ENCODE data around the gene NPHP1. TPM values are rescaled to one million over a fixed set of nuclear protein-coding genes. Genes with fewer than 3 reads are reported as not detected.

NPHP1 gene
- total RNA-seq, 1 experiment from 2014 or later, result 3.1 TPM

GRCh38 chr2:110130757-110131156, 74.1 kb downstream of the NPHP1 start:
- no TSS peak for BruUV-seq (replicated peaks)
- no peak for DNase-seq
- TF ChIP-seq, protein P1, sequence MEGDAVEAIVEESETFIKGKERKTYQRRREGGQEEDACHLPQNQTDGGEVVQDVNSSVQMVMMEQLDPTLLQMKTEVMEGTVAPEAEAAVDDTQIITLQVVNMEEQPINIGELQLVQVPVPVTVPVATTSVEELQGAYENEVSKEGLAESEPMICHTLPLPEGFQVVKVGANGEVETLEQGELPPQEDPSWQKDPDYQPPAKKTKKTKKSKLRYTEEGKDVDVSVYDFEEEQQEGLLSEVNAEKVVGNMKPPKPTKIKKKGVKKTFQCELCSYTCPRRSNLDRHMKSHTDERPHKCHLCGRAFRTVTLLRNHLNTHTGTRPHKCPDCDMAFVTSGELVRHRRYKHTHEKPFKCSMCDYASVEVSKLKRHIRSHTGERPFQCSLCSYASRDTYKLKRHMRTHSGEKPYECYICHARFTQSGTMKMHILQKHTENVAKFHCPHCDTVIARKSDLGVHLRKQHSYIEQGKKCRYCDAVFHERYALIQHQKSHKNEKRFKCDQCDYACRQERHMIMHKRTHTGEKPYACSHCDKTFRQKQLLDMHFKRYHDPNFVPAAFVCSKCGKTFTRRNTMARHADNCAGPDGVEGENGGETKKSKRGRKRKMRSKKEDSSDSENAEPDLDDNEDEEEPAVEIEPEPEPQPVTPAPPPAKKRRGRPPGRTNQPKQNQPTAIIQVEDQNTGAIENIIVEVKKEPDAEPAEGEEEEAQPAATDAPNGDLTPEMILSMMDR (IDR thresholded peaks at IDR 0.05; ENCODE audit: insufficient read depth in 1 of 2, low read depth in 1 of 2, low read length in 1 of 2, severe bottlenecking in 1 of 2, unreplicated experiment in 1 of 2), result no peak
- intact Hi-C loops (cut with micrococcal nuclease; ENCODE audit: unreplicated experiment), result no loop called here
- H3K36me3 ChIP-seq (ENCODE audit: control insufficient read depth, insufficient read depth, low read length), result no peaks in the 10 kb centered on the region
- Mint-ChIP-seq H3K4me1 (ENCODE audit: low read depth, unreplicated experiment) (no peaks in the 10 kb centered on the region), H3K27me3 (ENCODE audit: insufficient read depth, unreplicated experiment) (no peaks in the 10 kb centered on the region), H3K27ac (ENCODE audit: unreplicated experiment) (no peak overlapping the region), H3K9me3 (ENCODE audit: unreplicated experiment) (peaks cover 11% of the 10 kb centered on the region), H3K36me3 (ENCODE audit: insufficient read depth, unreplicated experiment) (no peaks in the 10 kb centered on the region), H3K4me3 (ENCODE audit: unreplicated experiment) (no peak overlapping the region)
- ChIA-PET POLR2A (no interaction called here), CTCF (no interaction called here)
- H3K4me3 ChIP-seq (ENCODE audit: low read depth, low read length), result no peak overlapping the region
- peaks cover 6% of the 10 kb centered on the region; the same call in 1 of the 2 replicates for H3K4me1 ChIP-seq
- H3K9me3 ChIP-seq, result peaks cover 15% of the 10 kb centered on the region; the same call in 1 of the 2 replicates
- no peaks in the 10 kb centered on the region for H3K27me3 ChIP-seq (replicated peaks; ENCODE audit: control insufficient read depth, insufficient read depth, low read length)

DNA sequence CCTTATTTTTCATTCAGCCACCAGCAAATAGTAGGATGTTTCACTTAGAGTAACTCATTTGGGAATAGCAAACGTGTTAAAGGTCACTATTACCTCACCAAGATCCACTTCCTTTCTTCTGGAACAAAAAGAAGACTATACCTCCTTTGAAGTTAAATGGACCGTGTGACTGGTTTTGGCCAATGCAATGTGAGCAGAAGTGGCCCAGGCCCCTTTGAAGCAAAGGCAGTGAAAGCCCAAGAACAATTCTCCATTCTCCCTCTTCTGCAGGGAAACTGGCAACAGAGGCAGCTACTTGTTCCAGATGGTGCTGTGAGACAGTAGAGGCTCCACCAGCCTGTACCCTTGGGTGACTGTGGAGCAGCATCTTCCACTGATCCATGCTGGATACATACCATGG, 77.9 kb downstream of the NPHP1 start:
- Histone ChIP-seq H3K36me3 (ENCODE audit: control insufficient read depth, insufficient read depth, low read length) (no peaks in the 10 kb centered on the region), H3K27me3 (replicated peaks; ENCODE audit: control insufficient read depth, insufficient read depth, low read length) (no peaks in the 10 kb centered on the region), H3K4me3 (ENCODE audit: low read depth, low read length) (no peak overlapping the region), H3K4me1 (peaks cover 6% of the 10 kb centered on the region; the same call in 1 of the 2 replicates), H3K9me3 (no peaks in the 10 kb centered on the region)
- H3K36me3 Mint-ChIP-seq (ENCODE audit: insufficient read depth, unreplicated experiment), result no peaks in the 10 kb centered on the region
- no peaks in the 10 kb centered on the region for H3K27me3 Mint-ChIP-seq (ENCODE audit: insufficient read depth, unreplicated experiment)
- H3K9me3 Mint-ChIP-seq (ENCODE audit: unreplicated experiment), result no peaks in the 10 kb centered on the region
- intact Hi-C loops (cut with micrococcal nuclease; ENCODE audit: unreplicated experiment), result no loop called here
- ChIA-PET CTCF (no interaction called here), POLR2A (no interaction called here)
- no peak for DNase-seq
- no TSS peak for BruUV-seq (replicated peaks)
- no peak overlapping the region for H3K4me3 Mint-ChIP-seq (ENCODE audit: unreplicated experiment)
- no peak overlapping the region for H3K27ac Mint-ChIP-seq (ENCODE audit: unreplicated experiment)
- TF ChIP-seq, protein P1 (IDR thresholded peaks at IDR 0.05; ENCODE audit: insufficient read depth in 1 of 2, low read depth in 1 of 2, low read length in 1 of 2, severe bottlenecking in 1 of 2, unreplicated experiment in 1 of 2), result no peak
- H3K4me1 Mint-ChIP-seq (ENCODE audit: low read depth, unreplicated experiment), result no peaks in the 10 kb centered on the region

DNA sequence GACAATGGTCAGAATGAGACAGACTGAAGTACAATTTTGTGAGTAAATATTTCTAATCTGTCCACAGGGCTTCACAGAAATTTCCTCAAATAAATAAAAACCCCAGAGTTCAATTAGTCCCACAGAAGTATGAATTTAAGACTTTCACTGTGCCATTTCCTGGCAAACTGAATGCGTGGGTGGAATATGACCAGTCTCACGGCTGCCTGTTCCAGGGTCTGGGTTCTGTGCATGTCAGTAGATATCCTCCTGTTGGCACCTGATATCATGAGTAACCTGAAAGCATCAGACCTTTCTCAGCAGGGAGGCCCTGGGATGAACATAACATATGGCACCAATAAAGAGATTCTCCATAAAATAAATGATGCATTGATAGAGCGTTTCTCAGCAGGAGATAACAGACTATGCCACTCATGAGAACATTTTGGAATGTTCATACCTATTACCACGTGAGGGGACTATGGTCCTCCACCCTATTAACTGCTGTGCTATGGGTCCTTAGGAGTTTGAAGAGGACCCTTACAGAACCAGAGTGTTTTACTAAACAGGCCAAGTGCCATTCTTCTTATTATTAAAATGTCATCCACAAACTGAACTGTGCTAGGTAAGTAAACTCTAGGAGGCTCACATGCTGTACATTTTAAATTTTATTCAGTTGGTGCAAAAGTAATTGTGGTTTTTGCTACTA, 78.6 kb downstream of the NPHP1 start:
- TF ChIP-seq, protein P1 (IDR thresholded peaks at IDR 0.05; ENCODE audit: insufficient read depth in 1 of 2, low read depth in 1 of 2, low read length in 1 of 2, severe bottlenecking in 1 of 2, unreplicated experiment in 1 of 2), result no peak
- Mint-ChIP-seq H3K4me1 (ENCODE audit: low read depth, unreplicated experiment) (no peaks in the 10 kb centered on the region), H3K4me3 (ENCODE audit: unreplicated experiment) (no peak overlapping the region), H3K27me3 (ENCODE audit: insufficient read depth, unreplicated experiment) (no peaks in the 10 kb centered on the region), H3K27ac (ENCODE audit: unreplicated experiment) (no peak overlapping the region), H3K36me3 (ENCODE audit: insufficient read depth, unreplicated experiment) (no peaks in the 10 kb centered on the region), H3K9me3 (ENCODE audit: unreplicated experiment) (no peaks in the 10 kb centered on the region)
- no peak overlapping the region for H3K4me3 ChIP-seq (ENCODE audit: low read depth, low read length)
- ChIA-PET POLR2A (no interaction called here), CTCF (no interaction called here)
- BruUV-seq (replicated peaks), result no TSS peak
- no peaks in the 10 kb centered on the region for H3K9me3 ChIP-seq
- intact Hi-C loops (cut with micrococcal nuclease; ENCODE audit: unreplicated experiment), result no loop called here
- peaks cover 6% of the 10 kb centered on the region; the same call in 1 of the 2 replicates for H3K4me1 ChIP-seq
- no peaks in the 10 kb centered on the region for H3K36me3 ChIP-seq (ENCODE audit: control insufficient read depth, insufficient read depth, low read length)
- DNase-seq, result no peak
- H3K27me3 ChIP-seq (replicated peaks; ENCODE audit: control insufficient read depth, insufficient read depth, low read length), result no peaks in the 10 kb centered on the region
